Mesenchymal stem cell (in vitro differentiated cells and primary cell): ENCODE results near the gene RRAS2.

Source experiments
- DNase-seq: peaks from one replicate; pipeline ENCODE4 v3.0.0-alpha.2; 2013
- H2AFZ ChIP-seq: one replicate; pipeline ENCODE4 v1.6.1; 2013; ENCODE audit warnings: low read depth, mild to moderate bottlenecking, control low read depth, inconsistent platforms, low read length, moderate library complexity
- H2AK5ac ChIP-seq: 2 replicates; pipeline ENCODE4 v1.6.1; 2013; ENCODE audit warnings: low read length, moderate library complexity, mild to moderate bottlenecking, inconsistent platforms; ENCODE audit not compliant: severe bottlenecking
- H2BK120ac ChIP-seq: one replicate; pipeline ENCODE4 v1.6.1; 2013; ENCODE audit warnings: low read depth, mild to moderate bottlenecking, inconsistent platforms, low read length, moderate library complexity
- H2BK12ac ChIP-seq, 2 experiments: one replicate each; pipeline ENCODE4 v1.6.1; 2013; ENCODE audit warnings: inconsistent platforms in 2 of 2, low read length in 2 of 2, mild to moderate bottlenecking in 2 of 2, moderate library complexity in 2 of 2, control low read depth in 1 of 2
- H2BK15ac ChIP-seq: one replicate; pipeline ENCODE4 v1.6.1; 2013; ENCODE audit warnings: mild to moderate bottlenecking, low read depth, inconsistent platforms; ENCODE audit not compliant: poor library complexity, severe bottlenecking
- H2BK5ac ChIP-seq: 2 replicates; pipeline ENCODE4 v1.6.1; 2013; ENCODE audit warnings: low read depth, mild to moderate bottlenecking, low read length, control low read depth, inconsistent platforms; ENCODE audit not compliant: poor library complexity, severe bottlenecking
- H3K14ac ChIP-seq, 2 experiments: one replicate each; pipeline ENCODE4 v1.6.1; 2013; ENCODE audit warnings: inconsistent platforms in 2 of 2, low read length in 2 of 2, control low read depth in 1 of 2, mild to moderate bottlenecking in 1 of 2, moderate library complexity in 1 of 2
- H3K18ac ChIP-seq, 2 experiments: one replicate each; pipeline ENCODE4 v1.6.1; 2013; ENCODE audit warnings: inconsistent platforms in 2 of 2, low read length in 2 of 2, control low read depth in 1 of 2, low read depth in 1 of 2, mild to moderate bottlenecking in 1 of 2
- H3K23ac ChIP-seq, 2 experiments: one replicate each; pipeline ENCODE4 v1.6.1; 2013; ENCODE audit warnings: inconsistent platforms in 2 of 2, low read length in 2 of 2, mild to moderate bottlenecking in 2 of 2, moderate library complexity in 2 of 2, control low read depth in 1 of 2
- H3K27ac ChIP-seq: 2 replicates; pipeline ENCODE4 v1.5.1; 2013; ENCODE audit warnings: mild to moderate bottlenecking, moderate library complexity, low read length, control low read depth, inconsistent platforms; ENCODE audit not compliant: poor library complexity, severe bottlenecking
- H3K27me3 ChIP-seq, 2 experiments: 2 replicates each; pipeline versions ENCODE4 v1.6.1 to v1.7.0; 2013; ENCODE audit warnings: low read length in 2 of 2, mild to moderate bottlenecking in 2 of 2, moderate library complexity in 2 of 2, control low read depth in 1 of 2, inconsistent platforms in 1 of 2; ENCODE audit not compliant: control insufficient read depth in 1 of 2, insufficient read depth in 1 of 2
- H3K36me3 ChIP-seq, 2 experiments: 2 replicates each; pipeline versions ENCODE4 v1.6.1 to v1.7.0; 2013; ENCODE audit warnings: low read length in 2 of 2, control low read depth in 1 of 2, inconsistent platforms in 1 of 2, low read depth in 1 of 2, mild to moderate bottlenecking in 1 of 2; ENCODE audit not compliant: insufficient read depth in 2 of 2, control insufficient read depth in 1 of 2
- H3K4ac ChIP-seq, 2 experiments: one replicate each; pipeline ENCODE4 v1.6.1; 2013; ENCODE audit warnings: inconsistent platforms in 2 of 2, low read length in 2 of 2, mild to moderate bottlenecking in 2 of 2, moderate library complexity in 2 of 2, control low read depth in 1 of 2, low read depth in 1 of 2
- H3K4me1 ChIP-seq: 2 replicates; pipeline ENCODE4 v1.6.1; 2013; ENCODE audit warnings: low read depth, low read length, control low read depth; ENCODE audit not compliant: control insufficient read depth, insufficient read depth
- H3K4me2 ChIP-seq: 2 replicates; pipeline ENCODE4 v1.6.1; 2013; ENCODE audit warnings: low read length, mild to moderate bottlenecking, inconsistent platforms; ENCODE audit not compliant: poor library complexity, severe bottlenecking
- H3K4me3 ChIP-seq, 2 experiments: 2 replicates each; pipeline versions ENCODE4 v1.5.1 to v1.7.0; 2013; ENCODE audit warnings: low read length in 2 of 2, mild to moderate bottlenecking in 2 of 2, control low read depth in 1 of 2, low read depth in 1 of 2; ENCODE audit not compliant: insufficient read depth in 1 of 2
- H3K79me1 ChIP-seq: replicated peaks from 2 replicates; pipeline ENCODE4 v1.6.1; 2013; ENCODE audit warnings: mild to moderate bottlenecking, control low read depth, low read length, inconsistent platforms; ENCODE audit not compliant: poor library complexity, severe bottlenecking
- H3K9ac ChIP-seq: 2 replicates; pipeline ENCODE4 v1.7.0; 2013; ENCODE audit warnings: mild to moderate bottlenecking, low read length, moderate library complexity
- H3K9me3 ChIP-seq: 2 replicates; pipeline ENCODE4 v1.7.0; 2013; ENCODE audit warnings: mild to moderate bottlenecking, low read length; ENCODE audit not compliant: control insufficient read depth
- H4K8ac ChIP-seq: one replicate; pipeline ENCODE4 v1.6.1; 2013; ENCODE audit warnings: inconsistent platforms, mild to moderate bottlenecking, low read length, moderate library complexity
- H4K91ac ChIP-seq: one replicate; pipeline ENCODE4 v1.6.1; 2013; ENCODE audit warnings: mild to moderate bottlenecking, low read length, inconsistent platforms
- WGBS: methylation state at CpG from one replicate; pipeline ENCODE4 v1.1.7; 2013; ENCODE audit warnings: mixed read lengths; 5-methylcytosine and 5-hydroxymethylcytosine counted together

The RRAS2 gene

DNA sequence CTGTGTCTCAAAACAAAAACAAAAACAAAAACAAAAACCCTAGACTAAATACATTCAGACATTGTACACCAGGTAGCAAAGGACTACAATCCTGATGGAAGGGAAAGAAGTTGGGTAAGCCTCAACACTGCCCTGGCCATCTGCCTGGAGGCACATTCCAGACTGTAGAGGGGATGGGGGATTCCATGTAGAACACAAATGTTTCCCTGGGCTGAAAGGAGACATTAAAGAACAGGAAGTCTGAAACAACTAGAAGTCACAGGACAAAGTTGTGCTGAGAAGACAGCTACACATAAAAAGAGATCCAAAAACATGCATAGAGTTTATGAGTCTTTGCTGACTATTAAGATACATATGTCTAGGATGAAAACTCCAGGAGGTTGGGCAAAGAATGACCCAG is 83.9 kb downstream of the RRAS2 start:
- H4K8ac ChIP-seq = no peak overlapping the region
- no peaks in the 10 kb centered on the region for H3K4me1 ChIP-seq
- no peak overlapping the region for H3K27ac ChIP-seq
- no peak overlapping the region for H2BK5ac ChIP-seq
- no peak overlapping the region for H2AK5ac ChIP-seq
- no peak overlapping the region for H3K4me3 ChIP-seq
- H3K27me3 ChIP-seq = no peaks in the 10 kb centered on the region
- H3K4ac ChIP-seq = no peak overlapping the region
- DNase-seq = peak; percentile 21
- no peak overlapping the region for H3K14ac ChIP-seq
- H3K9ac ChIP-seq = no peak overlapping the region
- H3K18ac ChIP-seq = no peak overlapping the region
- no peak overlapping the region for H4K91ac ChIP-seq
- H3K4me2 ChIP-seq = no peak overlapping the region
- H3K36me3 ChIP-seq = peaks cover 14 to 77% of the 10 kb centered on the region in 2 experiments
- H2BK12ac ChIP-seq = no peak overlapping the region
- no peak overlapping the region for H2BK15ac ChIP-seq
- peaks cover 13% of the 10 kb centered on the region for H3K79me1 ChIP-seq
- no peak overlapping the region for H2BK120ac ChIP-seq
- no peaks in the 10 kb centered on the region for H3K9me3 ChIP-seq
- H2AFZ ChIP-seq = no peak overlapping the region
- H3K23ac ChIP-seq = no peak overlapping the region

DNA sequence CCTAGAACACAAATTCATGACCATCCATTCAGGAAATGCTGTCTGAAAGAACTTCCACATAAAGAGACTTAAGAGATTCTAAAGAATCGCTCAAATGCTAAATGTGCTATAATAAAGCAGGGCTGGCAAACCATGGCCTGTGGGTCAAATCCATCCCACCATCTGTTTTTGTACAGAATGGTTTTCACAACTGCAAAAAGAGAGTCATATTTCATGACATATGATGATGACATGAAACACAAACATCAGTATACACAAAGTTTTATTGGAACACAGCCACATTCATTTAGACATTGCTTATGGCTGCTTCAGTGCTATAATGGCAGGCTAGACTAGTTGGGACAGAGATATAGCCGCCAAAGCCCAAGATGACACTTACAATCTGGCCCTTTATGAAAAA is 85.1 kb downstream of the RRAS2 start:
- H2AFZ ChIP-seq = no peak overlapping the region
- no peak overlapping the region for H2AK5ac ChIP-seq
- no peak overlapping the region for H2BK12ac ChIP-seq
- no peaks in the 10 kb centered on the region for H3K9me3 ChIP-seq
- no peak for DNase-seq
- H3K23ac ChIP-seq = no peak overlapping the region
- H3K36me3 ChIP-seq = peaks cover 21 to 70% of the 10 kb centered on the region in 2 experiments
- H3K4ac ChIP-seq = no peak overlapping the region
- H4K91ac ChIP-seq = no peak overlapping the region
- H3K79me1 ChIP-seq = peaks cover 15% of the 10 kb centered on the region
- no peak overlapping the region for H3K14ac ChIP-seq
- 94% methylated on average over 2 of the region's 2 CpGs for WGBS
- H2BK15ac ChIP-seq = no peak overlapping the region
- no peak overlapping the region for H3K9ac ChIP-seq
- no peak overlapping the region for H3K4me2 ChIP-seq
- no peak overlapping the region for H4K8ac ChIP-seq
- H3K4me1 ChIP-seq = no peaks in the 10 kb centered on the region
- no peak overlapping the region for H3K27ac ChIP-seq
- H2BK120ac ChIP-seq = no peak overlapping the region
- no peak overlapping the region for H3K18ac ChIP-seq
- no peak overlapping the region for H2BK5ac ChIP-seq
- no peak overlapping the region for H3K4me3 ChIP-seq
- no peaks in the 10 kb centered on the region for H3K27me3 ChIP-seq

DNA sequence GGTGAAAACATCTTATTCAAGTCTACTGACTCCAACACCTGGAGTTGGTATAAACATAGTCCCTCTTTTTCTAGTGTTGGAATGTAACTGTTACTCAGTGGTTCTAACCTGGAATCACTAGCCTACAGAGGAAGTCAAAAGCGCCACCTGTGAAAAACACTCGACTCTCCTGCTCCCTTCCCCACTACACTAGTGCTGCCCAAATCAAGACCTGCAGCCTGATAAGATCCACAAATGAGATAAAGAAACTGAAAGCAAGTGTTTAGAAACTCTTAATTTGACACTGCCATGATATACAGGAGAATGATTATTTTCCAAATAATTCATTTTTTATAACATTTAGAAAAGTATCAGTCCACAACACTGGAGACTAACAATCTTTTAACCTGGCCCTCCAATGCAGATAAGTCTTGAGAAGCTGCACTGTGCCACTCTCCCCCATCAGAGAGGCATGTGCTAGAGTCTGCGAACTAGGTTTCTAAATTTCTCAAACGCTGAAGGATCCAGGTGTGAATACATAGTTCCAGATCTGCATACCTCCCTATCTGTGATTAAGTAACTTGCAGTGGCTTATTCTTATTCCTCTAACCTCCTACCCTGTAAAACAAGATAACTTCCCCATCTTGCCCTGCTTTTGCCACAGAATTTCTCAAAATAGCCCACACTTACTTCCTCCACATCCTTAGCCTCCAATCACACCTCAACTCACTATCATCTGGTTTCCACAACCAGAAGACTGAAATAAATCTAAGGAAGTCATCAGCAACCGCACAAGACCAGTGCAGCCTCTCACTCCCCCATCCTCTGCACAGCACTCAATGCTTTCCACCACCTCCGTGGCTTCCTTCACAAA is 88.1 kb downstream of the RRAS2 start:
- H3K79me1 ChIP-seq = peaks cover 16% of the 10 kb centered on the region
- no peak overlapping the region for H2AFZ ChIP-seq
- H3K9ac ChIP-seq = no peak overlapping the region
- H3K4me1 ChIP-seq = no peaks in the 10 kb centered on the region
- no peak overlapping the region for H2BK12ac ChIP-seq
- no peak overlapping the region for H3K4me2 ChIP-seq
- no peak overlapping the region for H3K4ac ChIP-seq
- H3K9me3 ChIP-seq = no peaks in the 10 kb centered on the region
- no peak overlapping the region for H3K27ac ChIP-seq
- H3K36me3 ChIP-seq = peaks cover 19 to 73% of the 10 kb centered on the region in 2 experiments
- H2BK5ac ChIP-seq = no peak overlapping the region
- no peaks in the 10 kb centered on the region for H3K27me3 ChIP-seq
- no peak overlapping the region for H3K23ac ChIP-seq
- WGBS = 72% methylated on average over 6 of the region's 6 CpGs
- H4K8ac ChIP-seq = no peak overlapping the region
- H2BK15ac ChIP-seq = no peak overlapping the region
- H4K91ac ChIP-seq = no peak overlapping the region
- no peak overlapping the region for H3K18ac ChIP-seq
- H2AK5ac ChIP-seq = no peak overlapping the region
- no peak overlapping the region for H2BK120ac ChIP-seq
- no peak overlapping the region for H3K14ac ChIP-seq
- no peak for DNase-seq
- no peak overlapping the region for H3K4me3 ChIP-seq

DNA sequence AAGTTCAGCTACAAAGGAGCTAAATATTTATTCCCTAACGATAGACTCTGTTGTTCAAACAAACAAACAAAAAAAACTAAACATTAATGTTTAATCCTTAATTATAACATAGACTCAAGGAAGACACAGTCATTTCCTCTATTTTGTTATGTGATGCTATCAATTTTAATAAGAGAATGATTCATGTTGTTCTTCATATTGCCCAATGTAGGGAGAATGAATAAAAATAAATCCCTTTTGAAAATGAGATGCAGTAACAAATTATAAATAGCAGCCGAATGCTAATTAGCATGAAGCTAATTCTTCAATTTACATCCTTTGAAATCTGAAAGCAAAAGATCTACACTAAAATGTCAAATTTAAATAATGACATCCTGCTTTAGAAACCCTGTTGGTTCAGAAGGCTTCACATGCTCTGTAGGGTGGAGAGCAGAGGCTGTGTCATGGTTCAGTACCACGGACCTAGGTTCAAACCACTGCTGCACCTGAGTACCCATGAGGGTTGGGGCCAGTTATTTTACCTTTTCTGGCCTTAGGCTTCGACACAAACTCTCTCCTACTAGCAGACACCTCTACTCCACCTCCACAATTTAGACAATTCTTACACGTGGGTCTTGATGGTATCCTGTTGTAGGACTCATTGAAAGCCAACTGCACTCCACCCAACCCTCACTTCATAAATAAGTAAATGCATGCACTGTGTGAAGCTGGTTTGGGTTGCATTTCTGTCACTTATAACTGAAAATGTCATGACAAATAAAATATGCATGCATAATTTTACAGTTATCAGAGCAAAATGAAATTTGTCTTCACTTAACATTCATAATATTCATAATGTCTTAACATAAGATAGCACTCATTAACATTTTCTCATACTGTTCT is 89.0 kb downstream of the RRAS2 start:
- peaks cover 29 to 73% of the 10 kb centered on the region in 2 experiments for H3K36me3 ChIP-seq
- no peak overlapping the region for H3K4me2 ChIP-seq
- H2BK12ac ChIP-seq = no peak overlapping the region
- DNase-seq = no peak
- H3K79me1 ChIP-seq = peaks cover 14% of the 10 kb centered on the region
- WGBS = 98% methylated on average over 4 of the region's 5 CpGs
- no peak overlapping the region for H4K8ac ChIP-seq
- H4K91ac ChIP-seq = no peak overlapping the region
- no peak overlapping the region for H3K4ac ChIP-seq
- no peak overlapping the region for H3K18ac ChIP-seq
- H3K27me3 ChIP-seq = no peaks in the 10 kb centered on the region
- H3K23ac ChIP-seq = no peak overlapping the region
- H3K9ac ChIP-seq = no peak overlapping the region
- no peak overlapping the region for H3K14ac ChIP-seq
- H2BK15ac ChIP-seq = no peak overlapping the region
- no peak overlapping the region for H2AFZ ChIP-seq
- no peak overlapping the region for H2BK5ac ChIP-seq
- H3K9me3 ChIP-seq = no peaks in the 10 kb centered on the region
- H3K27ac ChIP-seq = no peak overlapping the region
- no peak overlapping the region for H3K4me3 ChIP-seq
- H2AK5ac ChIP-seq = no peak overlapping the region
- no peaks in the 10 kb centered on the region for H3K4me1 ChIP-seq
- no peak overlapping the region for H2BK120ac ChIP-seq
